Activated CD4-positive, alpha-beta T cell treated with anti-CD3 and anti-CD28 coated beads for 1 hour (primary cell): ENCODE data around the gene SYT11.
"Not testable (repeated sequence)": the region's sequence is repeated elsewhere in the genome, so short reads cannot be mapped to it uniquely, and the experiment has no call there.

Source experiments
- DNase-seq: peaks from one replicate; pipeline ENCODE4 v3.0.0-alpha.2; 2020

SYT11 gene

GRCh38 chr1:155904261-155904660 lies 44.9 kb downstream of the SYT11 start:
- DNase-seq: no peak

- DNase-seq: no peak
Measured at GRCh38 chr1:155909894-155910293, 50.5 kb downstream of the SYT11 start.

GRCh38 chr1:155910621-155911121 lies 51.3 kb downstream of the SYT11 start:
- no peak for DNase-seq

GRCh38 chr1:155911156-155912055 lies 52.0 kb downstream of the SYT11 start, which contains the start of gene RIT1:
Gene RIT1 (minus strand): TSS chr1:155911349. CDS start chr1:155910761, 588 bp downstream.
- peak; percentile 75 for DNase-seq

- DNase-seq: no peak
Measured at GRCh38 chr1:155912056-155912536, 52.7 kb downstream of the SYT11 start.

- DNase-seq: no peak
Measured at GRCh38 chr1:155913969-155914757, 54.8 kb downstream of the SYT11 start.

GRCh38 chr1:155918660-155919059 lies 59.3 kb downstream of the SYT11 start:
- no peak for DNase-seq

- no peak for DNase-seq
Measured at GRCh38 chr1:155919801-155920200, 60.4 kb downstream of the SYT11 start.

- no peak for DNase-seq
Measured at GRCh38 chr1:155920717-155921116, 61.4 kb downstream of the SYT11 start.

GRCh38 chr1:155925506-155925905 lies 66.1 kb downstream of the SYT11 start:
- DNase-seq: no peak

GRCh38 chr1:155929057-155929456 lies 69.7 kb downstream of the SYT11 start:
- DNase-seq: no peak

- DNase-seq: not testable (repeated sequence)
Measured at GRCh38 chr1:155930725-155931124, 71.4 kb downstream of the SYT11 start.

GRCh38 chr1:155931332-155932038 lies 72.1 kb downstream of the SYT11 start:
- DNase-seq: no peak

- DNase-seq: no peak
Measured at GRCh38 chr1:155932081-155932480, 72.7 kb downstream of the SYT11 start.

- no peak for DNase-seq
Measured at GRCh38 chr1:155932487-155932886, 73.1 kb downstream of the SYT11 start.

GRCh38 chr1:155933591-155934096 lies 74.3 kb downstream of the SYT11 start:
- no peak for DNase-seq

GRCh38 chr1:155934097-155934935 lies 74.9 kb downstream of the SYT11 start, which contains the start of gene KHDC4:
Gene KHDC4 (minus strand): TSS chr1:155934413. CDS start chr1:155934373, 40 bp downstream.
- peak; percentile 91 for DNase-seq
